HG03575 (cell line): Measurements from ENCODE around the gene ARL3.

Source experiments
- ATAC-seq: cut with Tn5 transposase; IDR thresholded peaks from one replicate; pipeline ENCODE4 v1.9.1; 2021; ENCODE audit not compliant: unreplicated experiment, insufficient number of reproducible peaks, low FRiP score; ENCODE audit errors: extremely low read depth

The ARL3 gene

GRCh38 chr10:102645741-102646609 lies 68.2 kb downstream of the ARL3 start:
- ATAC-seq = no peak

GRCh38 chr10:102645388-102645740 lies 68.8 kb downstream of the ARL3 start:
- ATAC-seq = no peak

GRCh38 chr10:102644646-102645387 lies 69.4 kb downstream of the ARL3 start:
- ATAC-seq = no peak

- no peak for ATAC-seq
Observed at GRCh38 chr10:102644066-102644645, 70.0 kb downstream of the ARL3 start, which contains the start of gene TRIM8. Gene TRIM8, plus strand, starts transcription at chr10:102644479. Its CDS starts 139 bp downstream, at chr10:102644618.

- ATAC-seq = no peak
Observed at GRCh38 chr10:102643336-102644065, 70.7 kb downstream of the ARL3 start.

GRCh38 chr10:102642736-102643335 lies 71.4 kb downstream of the ARL3 start:
- ATAC-seq = no peak

GRCh38 chr10:102641880-102642735 lies 72.1 kb downstream of the ARL3 start:
- no peak for ATAC-seq

GRCh38 chr10:102641402-102641801 lies 72.8 kb downstream of the ARL3 start:
- no peak for ATAC-seq

- no peak for ATAC-seq
Observed at GRCh38 chr10:102639537-102639936, 74.7 kb downstream of the ARL3 start.

GRCh38 chr10:102635377-102635776 lies 78.8 kb downstream of the ARL3 start:
- ATAC-seq = no peak

GRCh38 chr10:102634686-102635085 lies 79.5 kb downstream of the ARL3 start:
- ATAC-seq = no peak

GRCh38 chr10:102633848-102634247 lies 80.3 kb downstream of the ARL3 start:
- ATAC-seq = no peak

- no peak for ATAC-seq
Observed at GRCh38 chr10:102633287-102633686, 80.9 kb downstream of the ARL3 start.

GRCh38 chr10:102632394-102633111 lies 81.6 kb downstream of the ARL3 start:
- no peak for ATAC-seq

GRCh38 chr10:102631525-102632393 lies 82.4 kb downstream of the ARL3 start:
- ATAC-seq = no peak

- no peak for ATAC-seq
Observed at GRCh38 chr10:102630663-102631062, 83.5 kb downstream of the ARL3 start.
